CD4-positive, alpha-beta memory T cell (primary cell): ENCODE results near the gene TEAD4. TPM values are rescaled to one million over a fixed set of nuclear protein-coding genes. Genes with fewer than 3 reads are reported as not detected.

Experiments
- CTCF ChIA-PET: fragments of 350-600 bp; sonication (Branson Sonifier 250); formaldehyde crosslinking; loops from one replicate; lab custom pipeline; 2021; ENCODE audit warnings: inconsistent platforms; ENCODE audit not compliant: partially characterized antibody; lab: Charles Lee
- POLR2A ChIA-PET: fragments of 350-600 bp; sonication (Branson Sonifier 250); formaldehyde crosslinking; loops from one replicate; lab custom pipeline; 2021; ENCODE audit not compliant: partially characterized antibody; lab: Charles Lee
- DNase-seq, 5 donors: peaks; one replicate each; pipeline versions ENCODE4 v3.0.0 to v3.0.0-alpha.2; 2020 to 2022; ENCODE audit warnings: mixed read lengths in 1 of 5
- H3K27ac ChIP-seq: one replicate; pipeline ENCODE4 v1.7.0; 2013; ENCODE audit warnings: low read depth, low read length
- H3K27me3 ChIP-seq: 2 replicates; pipeline ENCODE4 v1.7.0; 2013; ENCODE audit warnings: mild to moderate bottlenecking, low read length, moderate library complexity; ENCODE audit not compliant: insufficient read depth
- H3K36me3 ChIP-seq: 2 replicates; pipeline ENCODE4 v1.7.0; 2013; ENCODE audit warnings: mild to moderate bottlenecking, low read length, moderate library complexity; ENCODE audit not compliant: insufficient read depth
- H3K4me1 ChIP-seq: 2 replicates; pipeline ENCODE4 v1.7.0; 2013; ENCODE audit warnings: mild to moderate bottlenecking, low read length, moderate library complexity; ENCODE audit not compliant: insufficient read depth
- H3K4me3 ChIP-seq, 2 donors: one replicate each; pipeline ENCODE4 v1.7.0; 2013; ENCODE audit warnings: low read length in 2 of 2, mild to moderate bottlenecking in 1 of 2
- H3K9me3 ChIP-seq, 2 donors: one replicate each; pipeline ENCODE4 v1.7.0; 2013; ENCODE audit warnings: low read length in 2 of 2, control low read depth in 1 of 2; ENCODE audit not compliant: control insufficient read depth in 1 of 2
- H3K27ac Mint-ChIP-seq, 7 donors: one replicate each; pipeline ENCODE4 v1.8.0; 2020 to 2021; ENCODE audit warnings: mixed read lengths in 7 of 7, mild to moderate bottlenecking in 6 of 7, inconsistent platforms in 3 of 7, moderate library complexity in 3 of 7
- H3K27me3 Mint-ChIP-seq, 2 donors: one replicate each; pipeline ENCODE4 v1.8.0; 2020 to 2021; ENCODE audit warnings: mixed read lengths in 2 of 2
- H3K36me3 Mint-ChIP-seq, 2 donors: one replicate each; pipeline ENCODE4 v1.8.0; 2020 to 2021; ENCODE audit warnings: mixed read lengths in 2 of 2, inconsistent platforms in 1 of 2, mild to moderate bottlenecking in 1 of 2
- H3K4me1 Mint-ChIP-seq, 4 donors: one replicate each; pipeline ENCODE4 v1.8.0; 2020 to 2021; ENCODE audit warnings: mixed read lengths in 4 of 4, mild to moderate bottlenecking in 1 of 4
- H3K4me3 Mint-ChIP-seq, 8 donors: one replicate each; pipeline ENCODE4 v1.8.0; 2020 to 2021; ENCODE audit warnings: mixed read lengths in 8 of 8, mild to moderate bottlenecking in 7 of 8, moderate library complexity in 6 of 8, inconsistent platforms in 3 of 8
- H3K9me3 Mint-ChIP-seq, 8 donors: one replicate each; pipeline ENCODE4 v1.8.0; 2020 to 2021; ENCODE audit warnings: mixed read lengths in 8 of 8, mild to moderate bottlenecking in 5 of 8, inconsistent platforms in 3 of 8, moderate library complexity in 1 of 8
- intact Hi-C: fragments of 100-400 bp; cut with micrococcal nuclease; formaldehyde crosslinking; loops from one replicate; pipeline ENCODE4 v1.15.1; 2023
- polyA plus RNA-seq, 2 donors: library from polyadenylated mRNA; unstranded; fragments of 300-500 nt; fragmentation: Illumina TruSeq; gene quantifications; one replicate each; pipeline ENCODE4 v1.2.3, GENCODE V29; 2021
- total RNA-seq, 2 experiments: library from RNA; stranded (reverse); gene quantifications; one replicate each; pipeline ENCODE4 v1.2.3, GENCODE V29; 2021

The TEAD4 gene
- total and polyA plus RNA-seq, 4 experiments from 2014 or later: not detected

- CTCF ChIA-PET: no interaction called here
- H3K27me3 Mint-ChIP-seq: peaks cover 0 to 19% of the 10 kb centered on the region in 2 donors
- intact Hi-C loops: no loop called here
- no peaks in the 10 kb centered on the region for H3K36me3 Mint-ChIP-seq
- POLR2A ChIA-PET: no interaction called here
- no peak overlapping the region for H3K27ac Mint-ChIP-seq
- H3K27ac ChIP-seq: no peak overlapping the region
- H3K9me3 ChIP-seq: no peaks in the 10 kb centered on the region
- no peaks in the 10 kb centered on the region for H3K36me3 ChIP-seq
- H3K4me1 ChIP-seq: no peaks in the 10 kb centered on the region
- DNase-seq: no peak
- no peak overlapping the region for H3K4me3 Mint-ChIP-seq
- H3K27me3 ChIP-seq: no peaks in the 10 kb centered on the region
- no peaks in the 10 kb centered on the region for H3K9me3 Mint-ChIP-seq
- no peaks in the 10 kb centered on the region for H3K4me1 Mint-ChIP-seq
- H3K4me3 ChIP-seq: no peak overlapping the region
These were observed 11.5 kb downstream of the TEAD4 start for GRCh38 chr12:2970744-2971143.

- Histone ChIP-seq H3K9me3 (no peaks in the 10 kb centered on the region), H3K27ac (no peak overlapping the region), H3K36me3 (no peaks in the 10 kb centered on the region), H3K4me1 (no peaks in the 10 kb centered on the region), H3K4me3 (no peak overlapping the region), H3K27me3 (no peaks in the 10 kb centered on the region)
- Mint-ChIP-seq H3K4me3 (no peak overlapping the region), H3K4me1 (no peaks in the 10 kb centered on the region), H3K9me3 (no peaks in the 10 kb centered on the region), H3K27ac (no peak overlapping the region), H3K36me3 (no peaks in the 10 kb centered on the region), H3K27me3 (peaks cover 0 to 14% of the 10 kb centered on the region in 2 donors)
- POLR2A ChIA-PET: no interaction called here
- DNase-seq: no peak
- intact Hi-C loops: no loop called here
- CTCF ChIA-PET: no interaction called here
These were observed 14.4 kb downstream of the TEAD4 start for GRCh38 chr12:2973566-2973965.

- Histone ChIP-seq H3K36me3 (no peaks in the 10 kb centered on the region), H3K27ac (no peak overlapping the region), H3K4me3 (no peak overlapping the region), H3K4me1 (no peaks in the 10 kb centered on the region), H3K9me3 (no peaks in the 10 kb centered on the region), H3K27me3 (no peaks in the 10 kb centered on the region)
- H3K9me3 Mint-ChIP-seq: no peaks in the 10 kb centered on the region
- H3K4me1 Mint-ChIP-seq: no peaks in the 10 kb centered on the region
- intact Hi-C loops: no loop called here
- no peaks in the 10 kb centered on the region for H3K36me3 Mint-ChIP-seq
- POLR2A ChIA-PET: no interaction called here
- no peak overlapping the region for H3K4me3 Mint-ChIP-seq
- no peak for DNase-seq
- H3K27ac Mint-ChIP-seq: no peak overlapping the region
- H3K27me3 Mint-ChIP-seq: peaks cover 0 to 10% of the 10 kb centered on the region in 2 donors
- CTCF ChIA-PET: no interaction called here
These were observed 15.4 kb downstream of the TEAD4 start for GRCh38 chr12:2974560-2974971.

GRCh38 chr12:2976581-2976996, 17.4 kb downstream of the TEAD4 start:
- intact Hi-C loops: no loop called here
- H3K9me3 Mint-ChIP-seq: no peaks in the 10 kb centered on the region
- Histone ChIP-seq H3K4me3 (no peak overlapping the region), H3K36me3 (no peaks in the 10 kb centered on the region), H3K9me3 (no peaks in the 10 kb centered on the region), H3K27me3 (no peaks in the 10 kb centered on the region), H3K27ac (no peak overlapping the region), H3K4me1 (no peaks in the 10 kb centered on the region)
- H3K4me1 Mint-ChIP-seq: no peaks in the 10 kb centered on the region
- CTCF ChIA-PET: no interaction called here
- no peaks in the 10 kb centered on the region for H3K36me3 Mint-ChIP-seq
- DNase-seq: no peak
- H3K27ac Mint-ChIP-seq: no peak overlapping the region
- POLR2A ChIA-PET: no interaction called here
- no peak overlapping the region for H3K4me3 Mint-ChIP-seq
- H3K27me3 Mint-ChIP-seq: peaks cover 0 to 9% of the 10 kb centered on the region in 2 donors

GRCh38 chr12:2977776-2978175, 18.6 kb downstream of the TEAD4 start:
- ChIA-PET POLR2A (no interaction called here), CTCF (no interaction called here)
- no peak for DNase-seq
- Mint-ChIP-seq H3K4me1 (no peaks in the 10 kb centered on the region), H3K27ac (no peak overlapping the region), H3K27me3 (peaks cover 0 to 8% of the 10 kb centered on the region in 2 donors), H3K9me3 (no peaks in the 10 kb centered on the region), H3K4me3 (no peak overlapping the region), H3K36me3 (no peaks in the 10 kb centered on the region)
- no peaks in the 10 kb centered on the region for H3K4me1 ChIP-seq
- no peaks in the 10 kb centered on the region for H3K27me3 ChIP-seq
- H3K36me3 ChIP-seq: no peaks in the 10 kb centered on the region
- no peak overlapping the region for H3K4me3 ChIP-seq
- H3K27ac ChIP-seq: no peak overlapping the region
- no peaks in the 10 kb centered on the region for H3K9me3 ChIP-seq
- intact Hi-C loops: no loop called here

- CTCF ChIA-PET: no interaction called here
- Histone ChIP-seq H3K27ac (no peak overlapping the region), H3K4me3 (no peak overlapping the region), H3K36me3 (no peaks in the 10 kb centered on the region), H3K27me3 (no peaks in the 10 kb centered on the region), H3K4me1 (no peaks in the 10 kb centered on the region), H3K9me3 (no peaks in the 10 kb centered on the region)
- intact Hi-C loops: no loop called here
- H3K27me3 Mint-ChIP-seq: peaks cover 1 to 2% of the 10 kb centered on the region in 2 donors
- no peaks in the 10 kb centered on the region for H3K36me3 Mint-ChIP-seq
- H3K4me3 Mint-ChIP-seq: no peak overlapping the region
- no peak for DNase-seq
- H3K4me1 Mint-ChIP-seq: peaks cover 0 to 7% (median under 1%) of the 10 kb centered on the region in 4 donors
- H3K27ac Mint-ChIP-seq: no peak overlapping the region
- POLR2A ChIA-PET: no interaction called here
- H3K9me3 Mint-ChIP-seq: no peaks in the 10 kb centered on the region
These were observed 20.6 kb downstream of the TEAD4 start for GRCh38 chr12:2979806-2980205.

- H3K9me3 Mint-ChIP-seq: no peaks in the 10 kb centered on the region
- peaks cover 0 to 7% (median under 1%) of the 10 kb centered on the region in 4 donors for H3K4me1 Mint-ChIP-seq
- H3K4me1 ChIP-seq: no peaks in the 10 kb centered on the region
- H3K27me3 Mint-ChIP-seq: peaks cover 1 to 2% of the 10 kb centered on the region in 2 donors
- ChIA-PET POLR2A (no interaction called here), CTCF (no interaction called here)
- H3K27ac ChIP-seq: no peak overlapping the region
- H3K27ac Mint-ChIP-seq: no peak overlapping the region
- DNase-seq: no peak
- H3K27me3 ChIP-seq: no peaks in the 10 kb centered on the region
- H3K36me3 ChIP-seq: no peaks in the 10 kb centered on the region
- intact Hi-C loops: no loop called here
- no peaks in the 10 kb centered on the region for H3K9me3 ChIP-seq
- no peaks in the 10 kb centered on the region for H3K36me3 Mint-ChIP-seq
- no peak overlapping the region for H3K4me3 Mint-ChIP-seq
- H3K4me3 ChIP-seq: no peak overlapping the region
These were observed 21.4 kb downstream of the TEAD4 start for GRCh38 chr12:2980630-2981029.

- DNase-seq: no peak
- ChIA-PET POLR2A (no interaction called here), CTCF (no interaction called here)
These were observed 23.2 kb downstream of the TEAD4 start for GRCh38 chr12:2982361-2982760.

More at GRCh38 chr12:2982361-2982760, 23.2 kb downstream of the TEAD4 start:
- Mint-ChIP-seq H3K4me1 (peaks cover 0 to 7% (median under 1%) of the 10 kb centered on the region in 4 donors), H3K27me3 (peaks cover 1 to 3% of the 10 kb centered on the region in 2 donors), H3K27ac (no peak overlapping the region), H3K9me3 (no peaks in the 10 kb centered on the region), H3K36me3 (no peaks in the 10 kb centered on the region), H3K4me3 (no peak overlapping the region)
- Histone ChIP-seq H3K27ac (no peak overlapping the region), H3K4me3 (no peak overlapping the region), H3K36me3 (no peaks in the 10 kb centered on the region), H3K9me3 (no peaks in the 10 kb centered on the region), H3K27me3 (no peaks in the 10 kb centered on the region), H3K4me1 (no peaks in the 10 kb centered on the region)
- intact Hi-C loops: no loop called here
